Fibroblast of lung (primary cell): Measurements from ENCODE around the gene NPTX1. TPM values are rescaled to one million over a fixed set of nuclear protein-coding genes. Genes with fewer than 3 reads are reported as not detected.

ENCODE experiments used
- DNase-seq, 2 donors: peaks; one replicate each; pipeline versions ENCODE4 v3.0.0 to v3.0.0-alpha.2; 2010; ENCODE audit warnings: low read depth in 2 of 2
- H2AFZ ChIP-seq: 2 replicates; pipeline ENCODE4 v1.5.1; 2012; ENCODE audit warnings: low read length, control low read depth, inconsistent platforms
- H3K27ac ChIP-seq: 2 replicates; pipeline ENCODE4 v1.5.1; 2011; ENCODE audit warnings: low read length, control low read depth; ENCODE audit not compliant: insufficient read depth
- H3K27me3 ChIP-seq: 2 replicates; pipeline ENCODE4 v1.5.1; 2011; ENCODE audit warnings: mild to moderate bottlenecking, low read length; ENCODE audit not compliant: control insufficient read depth, insufficient read depth
- H3K36me3 ChIP-seq: 2 replicates; pipeline ENCODE4 v1.5.1; 2011; ENCODE audit warnings: low read length; ENCODE audit not compliant: control insufficient read depth, insufficient read depth
- H3K4me1 ChIP-seq: 2 replicates; pipeline ENCODE4 v1.5.1; 2011; ENCODE audit warnings: low read length; ENCODE audit not compliant: control insufficient read depth, insufficient read depth; ENCODE audit errors: extremely low read depth
- H3K4me2 ChIP-seq: 2 replicates; pipeline ENCODE4 v1.5.1; 2011; ENCODE audit warnings: low read length, control low read depth; ENCODE audit not compliant: insufficient read depth; ENCODE audit errors: extremely low read depth
- H3K4me3 ChIP-seq, 4 experiments: fragments of 200-600 bp in 1 of 4; sonication (generic) in 1 of 4; replicated peaks in 1 of 4; 2 replicates each; pipeline ENCODE4 v1.5.1; 2011 to 2016; ENCODE audit warnings: low read length in 4 of 4, low read depth in 3 of 4, mild to moderate bottlenecking in 3 of 4, control low read depth in 2 of 4, inconsistent platforms in 1 of 4, mixed read lengths in 1 of 4; ENCODE audit not compliant: insufficient read depth in 1 of 4; ENCODE audit errors: control extremely low read depth in 1 of 4
- H3K79me2 ChIP-seq: 2 replicates; pipeline ENCODE4 v1.5.1; 2012; ENCODE audit warnings: mild to moderate bottlenecking, low read length, inconsistent platforms; ENCODE audit not compliant: control insufficient read depth, insufficient read depth
- H3K9ac ChIP-seq: 2 replicates; pipeline ENCODE4 v1.5.1; 2011; ENCODE audit warnings: mild to moderate bottlenecking, low read length, control low read depth; ENCODE audit not compliant: insufficient read depth
- H3K9me3 ChIP-seq: 2 replicates; pipeline ENCODE4 v1.5.1; 2012; ENCODE audit warnings: low read depth, low read length; ENCODE audit not compliant: control insufficient read depth, insufficient read depth
- H4K20me1 ChIP-seq: 2 replicates; pipeline ENCODE4 v1.5.1; 2011; ENCODE audit warnings: low read length; ENCODE audit not compliant: control insufficient read depth, insufficient read depth; ENCODE audit errors: extremely low read depth
- EZH2 ChIP-seq: IDR thresholded peaks from 2 replicates; pipeline ENCODE4 v1.5.1; 2012; ENCODE audit warnings: low read length, control low read depth, mild to moderate bottlenecking; ENCODE audit errors: missing control alignments
- polyA plus RNA-seq, 2 donors: library from polyadenylated mRNA; depleted of rRNA in 1 of 2; stranded (reverse) in 1 of 2; unstranded in 1 of 2; fragments of >200 nt; gene quantifications; 2 replicates each; pipeline ENCODE4 v1.2.1, GENCODE V29; 2011 to 2012; ENCODE audit warnings: missing spikeins in 1 of 2
- total RNA-seq: library from RNA; depleted of rRNA; stranded (reverse); fragments of >200 nt; gene quantifications from 2 replicates; pipeline ENCODE4 v1.2.1, GENCODE V29; 2014
- TF ChIP-seq, protein P1 (sequence below), 2 donors: IDR thresholded peaks in 1 of 2; conservative IDR thresholded peaks in 1 of 2; 1 replicate in 1 of 2; 2 replicates in 1 of 2; pipeline ENCODE4 v1.5.1; 2011 to 2012; ENCODE audit warnings: low read length in 2 of 2, control low read depth in 1 of 2, inconsistent platforms in 1 of 2, low read depth in 1 of 2, mild to moderate bottlenecking in 1 of 2

The NPTX1 gene
- total and polyA plus RNA-seq, 2 donors (not counting 1 experiment from before 2014, with no cell fraction given), result 14.9 to 31.2 TPM

DNA sequence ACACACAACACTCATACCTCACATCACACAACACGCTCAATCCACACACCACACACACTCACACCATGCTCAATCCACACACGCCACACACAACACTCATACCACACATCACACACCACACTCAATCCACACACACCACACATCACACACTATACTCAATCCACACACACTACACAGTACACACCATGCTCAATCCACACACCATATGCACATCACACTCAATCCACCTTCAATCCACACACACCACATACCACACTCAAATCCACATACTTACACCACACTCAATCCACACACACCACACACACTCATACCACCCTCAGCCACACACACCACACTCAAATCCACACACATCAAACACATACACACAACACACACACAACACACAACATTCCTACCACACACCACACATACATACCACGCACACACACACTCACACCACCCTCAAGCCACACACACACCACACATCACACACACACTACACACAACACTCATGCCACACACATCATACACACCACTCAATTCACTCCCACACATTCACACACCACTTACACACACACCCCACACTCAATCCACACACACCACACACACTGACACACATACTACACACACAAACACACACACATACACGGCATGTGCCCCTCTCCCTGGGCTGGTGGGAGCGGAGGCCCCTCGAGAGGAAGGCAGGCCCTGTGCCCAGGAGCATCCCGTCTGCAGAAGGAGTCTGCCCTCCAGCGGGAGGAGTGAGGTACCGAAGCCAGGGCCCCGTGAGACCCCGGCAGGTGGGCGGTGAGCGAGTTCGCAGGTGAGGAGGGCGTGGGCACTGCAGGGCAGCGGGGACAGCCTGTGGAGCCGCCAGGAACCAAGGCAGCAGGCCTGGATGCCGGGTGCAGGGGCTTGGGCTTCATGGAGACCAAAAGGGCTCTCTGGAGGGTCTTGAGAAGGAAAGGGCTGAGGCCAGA, 35.1 kb upstream of the NPTX1 start:
- no peak overlapping the region for H3K27ac ChIP-seq
- no peaks in the 10 kb centered on the region for H4K20me1 ChIP-seq
- no peak overlapping the region for H3K4me3 ChIP-seq
- H3K36me3 ChIP-seq, result no peaks in the 10 kb centered on the region
- no peak for DNase-seq
- H2AFZ ChIP-seq, result no peak overlapping the region
- peaks cover 5% of the 10 kb centered on the region for H3K27me3 ChIP-seq
- no peak overlapping the region for H3K9ac ChIP-seq
- no peak overlapping the region for H3K4me2 ChIP-seq
- H3K4me1 ChIP-seq, result no peaks in the 10 kb centered on the region
- no peaks in the 10 kb centered on the region for H3K9me3 ChIP-seq
- H3K79me2 ChIP-seq, result no peaks in the 10 kb centered on the region
- TF ChIP-seq, protein P1, sequence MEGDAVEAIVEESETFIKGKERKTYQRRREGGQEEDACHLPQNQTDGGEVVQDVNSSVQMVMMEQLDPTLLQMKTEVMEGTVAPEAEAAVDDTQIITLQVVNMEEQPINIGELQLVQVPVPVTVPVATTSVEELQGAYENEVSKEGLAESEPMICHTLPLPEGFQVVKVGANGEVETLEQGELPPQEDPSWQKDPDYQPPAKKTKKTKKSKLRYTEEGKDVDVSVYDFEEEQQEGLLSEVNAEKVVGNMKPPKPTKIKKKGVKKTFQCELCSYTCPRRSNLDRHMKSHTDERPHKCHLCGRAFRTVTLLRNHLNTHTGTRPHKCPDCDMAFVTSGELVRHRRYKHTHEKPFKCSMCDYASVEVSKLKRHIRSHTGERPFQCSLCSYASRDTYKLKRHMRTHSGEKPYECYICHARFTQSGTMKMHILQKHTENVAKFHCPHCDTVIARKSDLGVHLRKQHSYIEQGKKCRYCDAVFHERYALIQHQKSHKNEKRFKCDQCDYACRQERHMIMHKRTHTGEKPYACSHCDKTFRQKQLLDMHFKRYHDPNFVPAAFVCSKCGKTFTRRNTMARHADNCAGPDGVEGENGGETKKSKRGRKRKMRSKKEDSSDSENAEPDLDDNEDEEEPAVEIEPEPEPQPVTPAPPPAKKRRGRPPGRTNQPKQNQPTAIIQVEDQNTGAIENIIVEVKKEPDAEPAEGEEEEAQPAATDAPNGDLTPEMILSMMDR (conservative IDR thresholded peaks at IDR 0.05 in 1 of 2, IDR thresholded peaks at IDR 0.05 in 1 of 2; ENCODE audit: low read depth in 1 of 2, low read length in 2 of 2), result no peak
- TF ChIP-seq EZH2, result no peak

DNA sequence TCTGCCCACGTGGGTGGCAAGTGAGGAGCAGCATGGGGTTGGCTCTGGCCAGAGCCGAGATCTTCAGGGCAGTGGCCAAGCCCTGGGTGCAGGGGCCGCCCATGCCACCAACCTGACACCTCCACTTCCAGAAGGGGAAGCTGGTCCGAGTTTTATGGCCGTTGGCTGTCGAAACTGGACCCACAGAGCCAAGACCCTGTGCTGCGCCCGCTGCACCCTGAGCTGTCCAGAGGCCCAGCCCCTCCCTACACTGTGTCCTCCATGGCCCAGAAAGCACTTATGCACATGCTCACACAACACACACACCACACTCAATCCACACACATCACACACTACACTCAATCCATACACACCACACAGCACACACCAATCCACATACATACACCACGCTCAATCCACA, 34.4 kb upstream of the NPTX1 start:
- Histone ChIP-seq H3K9ac (no peak overlapping the region), H3K27ac (no peak overlapping the region), H3K36me3 (no peaks in the 10 kb centered on the region), H3K79me2 (no peaks in the 10 kb centered on the region), H3K4me2 (no peak overlapping the region), H4K20me1 (no peaks in the 10 kb centered on the region), H3K4me1 (no peaks in the 10 kb centered on the region), H2AFZ (no peak overlapping the region), H3K9me3 (no peaks in the 10 kb centered on the region), H3K4me3 (no peak overlapping the region), H3K27me3 (peaks cover 5% of the 10 kb centered on the region)
- TF ChIP-seq, protein P1 (conservative IDR thresholded peaks at IDR 0.05 in 1 of 2, IDR thresholded peaks at IDR 0.05 in 1 of 2; ENCODE audit: low read depth in 1 of 2, low read length in 2 of 2), result no peak
- TF ChIP-seq EZH2, result no peak
- no peak for DNase-seq

DNA sequence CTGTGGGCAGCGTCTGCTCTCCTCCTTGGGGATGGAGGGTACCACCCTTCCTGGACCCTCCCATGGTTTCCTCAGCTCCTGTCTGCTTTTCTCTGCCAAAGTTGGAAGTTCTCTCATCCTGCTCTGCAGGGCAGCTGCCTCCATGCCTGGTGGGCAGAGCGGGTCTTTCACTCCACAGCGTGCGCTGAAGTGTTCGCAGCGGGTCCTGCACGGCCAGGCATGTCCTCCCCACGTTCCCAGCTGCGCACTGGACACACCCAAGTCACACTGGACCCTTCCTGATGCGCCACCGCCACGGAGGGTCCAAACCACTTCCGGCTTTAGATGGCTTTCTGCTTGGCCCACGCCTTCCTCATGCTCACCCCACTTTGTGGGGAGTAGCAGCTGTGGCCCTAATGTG, 33.7 kb upstream of the NPTX1 start:
- no peaks in the 10 kb centered on the region for H3K36me3 ChIP-seq
- H4K20me1 ChIP-seq, result no peaks in the 10 kb centered on the region
- TF ChIP-seq EZH2, result no peak
- TF ChIP-seq, protein P1 (conservative IDR thresholded peaks at IDR 0.05 in 1 of 2, IDR thresholded peaks at IDR 0.05 in 1 of 2; ENCODE audit: low read depth in 1 of 2, low read length in 2 of 2), result no peak
- H3K9ac ChIP-seq, result no peak overlapping the region
- H3K27ac ChIP-seq, result no peak overlapping the region
- H2AFZ ChIP-seq, result no peak overlapping the region
- no peak for DNase-seq
- no peaks in the 10 kb centered on the region for H3K4me1 ChIP-seq
- H3K27me3 ChIP-seq, result peaks cover 5% of the 10 kb centered on the region
- H3K4me2 ChIP-seq, result no peak overlapping the region
- H3K79me2 ChIP-seq, result no peaks in the 10 kb centered on the region
- no peaks in the 10 kb centered on the region for H3K9me3 ChIP-seq
- H3K4me3 ChIP-seq, result no peak overlapping the region
